ENCODE data around the gene CBARP.

- peak; percentile 48 for TF ChIP-seq ZNF431 (CRISPR knock-in tag; IDR thresholded peaks at IDR 0.05; ENCODE audit: borderline replicate concordance, low read depth)
- peak; percentile 99 for TF ChIP-seq HNF4A (CRISPR knock-in tag; IDR thresholded peaks at IDR 0.05)
- no peak for TF ChIP-seq EZH2 (conservative IDR thresholded peaks at IDR 0.05; ENCODE audit: low read depth, low read length)
- TF ChIP-seq, protein P1, sequence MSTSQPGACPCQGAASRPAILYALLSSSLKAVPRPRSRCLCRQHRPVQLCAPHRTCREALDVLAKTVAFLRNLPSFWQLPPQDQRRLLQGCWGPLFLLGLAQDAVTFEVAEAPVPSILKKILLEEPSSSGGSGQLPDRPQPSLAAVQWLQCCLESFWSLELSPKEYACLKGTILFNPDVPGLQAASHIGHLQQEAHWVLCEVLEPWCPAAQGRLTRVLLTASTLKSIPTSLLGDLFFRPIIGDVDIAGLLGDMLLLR (CRISPR knock-in tag; IDR thresholded peaks at IDR 0.05), result 0 out of 2 replicates have a peak, but pooled peaks have one; percentile 12
- no peak for TF ChIP-seq RFXANK (CRISPR knock-in tag; IDR thresholded peaks at IDR 0.05)
- TF ChIP-seq, protein P2, sequence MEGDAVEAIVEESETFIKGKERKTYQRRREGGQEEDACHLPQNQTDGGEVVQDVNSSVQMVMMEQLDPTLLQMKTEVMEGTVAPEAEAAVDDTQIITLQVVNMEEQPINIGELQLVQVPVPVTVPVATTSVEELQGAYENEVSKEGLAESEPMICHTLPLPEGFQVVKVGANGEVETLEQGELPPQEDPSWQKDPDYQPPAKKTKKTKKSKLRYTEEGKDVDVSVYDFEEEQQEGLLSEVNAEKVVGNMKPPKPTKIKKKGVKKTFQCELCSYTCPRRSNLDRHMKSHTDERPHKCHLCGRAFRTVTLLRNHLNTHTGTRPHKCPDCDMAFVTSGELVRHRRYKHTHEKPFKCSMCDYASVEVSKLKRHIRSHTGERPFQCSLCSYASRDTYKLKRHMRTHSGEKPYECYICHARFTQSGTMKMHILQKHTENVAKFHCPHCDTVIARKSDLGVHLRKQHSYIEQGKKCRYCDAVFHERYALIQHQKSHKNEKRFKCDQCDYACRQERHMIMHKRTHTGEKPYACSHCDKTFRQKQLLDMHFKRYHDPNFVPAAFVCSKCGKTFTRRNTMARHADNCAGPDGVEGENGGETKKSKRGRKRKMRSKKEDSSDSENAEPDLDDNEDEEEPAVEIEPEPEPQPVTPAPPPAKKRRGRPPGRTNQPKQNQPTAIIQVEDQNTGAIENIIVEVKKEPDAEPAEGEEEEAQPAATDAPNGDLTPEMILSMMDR (CRISPR knock-in tag; IDR thresholded peaks at IDR 0.05), result no peak
- TF ChIP-seq STAG1 (CRISPR knock-in tag; IDR thresholded peaks at IDR 0.05), result no peak
Observed at GRCh38 chr19:1244693-1245451, 7.1 kb upstream of the CBARP start.
